DOHH2 (cell line): Measurements from ENCODE around the gene CEP131.

ENCODE experiments used
- H3F3A ChIP-seq: fragments of 200-600 bp; sonication (generic), shearing (Covaris generic); 2 replicates; pipeline ENCODE4 v1.6.0; 2016; ENCODE audit warnings: antibody characterized with exemption, mild to moderate bottlenecking; ENCODE audit not compliant: control insufficient read depth, insufficient read depth
- H3K27ac ChIP-seq: fragments of 200-600 bp; sonication (generic); 2 replicates; pipeline ENCODE4 v1.5.1; 2014; ENCODE audit warnings: low read depth, mild to moderate bottlenecking, low read length, moderate library complexity
- H3K27me3 ChIP-seq: fragments of 200-600 bp; sonication (generic); 2 replicates; pipeline ENCODE4 v1.6.1; 2014; ENCODE audit warnings: mild to moderate bottlenecking, low read length, mixed read lengths; ENCODE audit not compliant: control insufficient read depth
- H3K36me3 ChIP-seq: fragments of 200-600 bp; sonication (generic); 2 replicates; pipeline ENCODE4 v1.6.1; 2014; ENCODE audit warnings: mild to moderate bottlenecking, low read length, moderate library complexity, mixed read lengths; ENCODE audit not compliant: control insufficient read depth
- H3K4me1 ChIP-seq: fragments of 200-600 bp; sonication (generic); 2 replicates; pipeline ENCODE4 v1.6.1; 2014; ENCODE audit warnings: mild to moderate bottlenecking, low read length, mixed read lengths; ENCODE audit not compliant: control insufficient read depth
- H3K4me2 ChIP-seq: fragments of 200-600 bp; sonication (generic); 2 replicates; pipeline ENCODE4 v1.6.0; 2014; ENCODE audit warnings: mild to moderate bottlenecking, low read length, moderate library complexity
- H3K4me3 ChIP-seq: fragments of 200-600 bp; sonication (generic); 2 replicates; pipeline ENCODE4 v1.5.1; 2014; ENCODE audit warnings: mild to moderate bottlenecking, low read length, mixed read lengths
- H3K79me2 ChIP-seq: fragments of 200-600 bp; sonication (generic); 2 replicates; pipeline ENCODE4 v1.6.1; 2014; ENCODE audit warnings: mild to moderate bottlenecking, low read length, mixed read lengths; ENCODE audit not compliant: control insufficient read depth
- H3K9me2 ChIP-seq: fragments of 200-600 bp; sonication (generic); replicated peaks from 2 replicates; pipeline ENCODE4 v1.6.1; 2014; ENCODE audit warnings: mild to moderate bottlenecking, low read length, mixed read lengths; ENCODE audit not compliant: control insufficient read depth
- H3K9me3 ChIP-seq: fragments of 200-600 bp; sonication (generic); 2 replicates; pipeline ENCODE4 v1.6.1; 2014; ENCODE audit warnings: antibody characterized with exemption, low read length, mixed read lengths; ENCODE audit not compliant: control insufficient read depth, insufficient read depth
- H4K20me1 ChIP-seq: fragments of 200-600 bp; sonication (generic); 2 replicates; pipeline ENCODE4 v1.6.0; 2014; ENCODE audit warnings: low read depth, mild to moderate bottlenecking, antibody characterized with exemption, low read length, moderate library complexity; ENCODE audit not compliant: control insufficient read depth, insufficient read depth
- CTCF ChIP-seq: fragments of 200-600 bp; sonication (generic); IDR thresholded peaks from one replicate; pipeline ENCODE4 v1.5.1; 2014; ENCODE audit warnings: antibody characterized with exemption, mild to moderate bottlenecking, low read depth, low read length; ENCODE audit not compliant: poor library complexity, severe bottlenecking
- EZH2phosphoT487 ChIP-seq: fragments of 200-600 bp; sonication (generic); IDR thresholded peaks from 2 replicates; pipeline ENCODE4 v1.6.1; 2017; ENCODE audit warnings: borderline replicate concordance, mild to moderate bottlenecking, antibody characterized with exemption, low read length, moderate library complexity, mixed read lengths

Gene CEP131

DNA sequence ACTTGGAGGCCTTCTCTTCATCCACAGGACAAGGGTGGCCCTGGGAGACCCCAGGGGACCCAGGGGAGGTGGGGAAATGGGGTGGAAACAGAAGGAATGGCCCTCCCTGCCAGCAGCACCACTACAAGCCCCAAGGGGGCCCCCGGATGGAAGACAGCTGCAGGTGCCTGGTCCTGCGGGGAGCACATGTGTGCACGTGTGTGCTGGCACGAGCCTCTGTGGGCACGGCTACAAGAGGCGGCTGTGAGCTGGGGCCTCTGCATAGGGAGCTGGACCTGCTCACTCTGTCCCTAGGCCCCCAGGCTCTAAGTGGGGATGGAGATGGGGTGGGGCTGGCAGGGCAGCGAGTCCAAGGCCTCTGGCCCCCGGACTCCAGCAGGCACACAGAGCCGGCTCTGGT is 43.5 kb downstream of the CEP131 start:
- no peak for TF ChIP-seq CTCF
- TF ChIP-seq EZH2phosphoT487: no peak
- Histone ChIP-seq H3K4me2 (no peak overlapping the region), H3K4me3 (no peak overlapping the region), H3F3A (no peaks in the 10 kb centered on the region), H3K36me3 (no peaks in the 10 kb centered on the region), H3K79me2 (no peaks in the 10 kb centered on the region), H3K27me3 (no peaks in the 10 kb centered on the region), H3K4me1 (no peaks in the 10 kb centered on the region), H3K9me3 (peaks cover 5% of the 10 kb centered on the region; the same call in 1 of the 2 replicates), H3K27ac (no peak overlapping the region), H4K20me1 (no peaks in the 10 kb centered on the region), H3K9me2 (no peaks in the 10 kb centered on the region)

GRCh38 chr17:81178136-81179091 is 44.4 kb downstream of the CEP131 start:
- no peaks in the 10 kb centered on the region for H3K9me2 ChIP-seq
- no peak overlapping the region for H3K27ac ChIP-seq
- peaks cover 5% of the 10 kb centered on the region; the same call in 1 of the 2 replicates for H3K9me3 ChIP-seq
- no peak overlapping the region for H3K4me3 ChIP-seq
- no peaks in the 10 kb centered on the region for H3K79me2 ChIP-seq
- no peaks in the 10 kb centered on the region for H3F3A ChIP-seq
- H3K27me3 ChIP-seq: no peaks in the 10 kb centered on the region
- H3K4me2 ChIP-seq: no peak overlapping the region
- H3K4me1 ChIP-seq: no peaks in the 10 kb centered on the region
- H3K36me3 ChIP-seq: no peaks in the 10 kb centered on the region
- H4K20me1 ChIP-seq: no peaks in the 10 kb centered on the region
- TF ChIP-seq EZH2phosphoT487 (no peak), CTCF (no peak)

DNA sequence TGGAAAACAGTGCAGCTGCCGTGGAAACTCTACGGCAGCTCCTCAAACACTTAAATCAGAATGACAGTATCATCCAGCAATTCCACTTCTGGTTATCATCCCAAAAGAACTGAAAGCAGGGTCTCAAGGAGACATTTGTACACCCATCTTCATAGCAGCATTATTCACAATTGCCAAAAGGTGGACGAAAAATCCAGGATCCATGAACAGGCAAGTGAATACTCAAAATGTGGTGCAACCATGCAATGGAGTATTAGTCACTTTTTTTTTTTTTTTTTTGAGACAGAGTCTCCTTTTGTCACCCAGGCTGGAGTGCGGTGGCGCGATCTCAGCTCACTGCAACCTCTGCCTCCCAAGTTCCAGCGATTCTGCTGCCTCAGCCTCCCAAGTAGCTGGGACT is 46.1 kb downstream of the CEP131 start:
- no peaks in the 10 kb centered on the region for H3K36me3 ChIP-seq
- H3K4me1 ChIP-seq: no peaks in the 10 kb centered on the region
- no peaks in the 10 kb centered on the region for H4K20me1 ChIP-seq
- H3K79me2 ChIP-seq: no peaks in the 10 kb centered on the region
- no peak overlapping the region for H3K27ac ChIP-seq
- H3K9me3 ChIP-seq: peaks cover 5% of the 10 kb centered on the region; the same call in 1 of the 2 replicates
- no peak overlapping the region for H3K4me3 ChIP-seq
- no peaks in the 10 kb centered on the region for H3F3A ChIP-seq
- H3K9me2 ChIP-seq: no peaks in the 10 kb centered on the region
- H3K4me2 ChIP-seq: no peak overlapping the region
- H3K27me3 ChIP-seq: no peaks in the 10 kb centered on the region
- no peak for TF ChIP-seq EZH2phosphoT487
- TF ChIP-seq CTCF: no peak
